T-cell (primary cell): ENCODE results near the gene NACA2. TPM values are rescaled to one million over a fixed set of nuclear protein-coding genes. Genes with fewer than 3 reads are reported as not detected.

ENCODE experiments used
- ATAC-seq, 4 experiments: fragments of 200-7000 bp in 3 of 4; fragments of 150-1000 bp in 1 of 4; cut with Tn5 transposase; replicated peaks in 1 of 4; 1 replicate in 3 of 4; 2 replicates in 1 of 4; pipeline ENCODE4 v1.10.0; 2021; ENCODE audit warnings: moderate library complexity in 3 of 4, mild to moderate bottlenecking in 2 of 4, moderate number of reproducible peaks in 1 of 4
- CTCF ChIA-PET, 2 donors: fragments of 300-600 bp; sonication (Branson Sonifier 250); formaldehyde crosslinking; loops; one replicate each; lab custom pipeline; 2022; ENCODE audit warnings: antibody characterized with exemption in 2 of 2; lab: Charles Lee
- POLR2A ChIA-PET, 2 donors: fragments of 300-600 bp; sonication (Branson Sonifier 250); formaldehyde crosslinking; loops; one replicate each; lab custom pipeline; 2022; ENCODE audit warnings: antibody characterized with exemption in 2 of 2; lab: Charles Lee
- DNase-seq, 35 experiments: peaks; one replicate each; pipeline versions ENCODE4 v3.0.0 to v3.0.0-alpha.2; 2013 to 2023
- H3K27ac ChIP-seq: one replicate; pipeline ENCODE4 v1.5.1; 2013; ENCODE audit warnings: low read length
- H3K27me3 ChIP-seq, 2 experiments: replicated peaks in 1 of 2; 1 replicate in 1 of 2; 2 replicates in 1 of 2; pipeline versions ENCODE4 v1.6.1 to v1.7.0; 2013; ENCODE audit warnings: low read length in 1 of 2, mixed read lengths in 1 of 2; ENCODE audit not compliant: control insufficient read depth in 2 of 2, insufficient read depth in 2 of 2; ENCODE audit errors: extremely low read depth in 1 of 2
- H3K36me3 ChIP-seq, 2 donors: 1 replicate in 1 of 2; 2 replicates in 1 of 2; pipeline versions ENCODE4 v1.6.1 to v1.7.0; 2013; ENCODE audit warnings: low read length in 1 of 2; ENCODE audit not compliant: control insufficient read depth in 2 of 2, insufficient read depth in 1 of 2; ENCODE audit errors: extremely low read depth in 1 of 2
- H3K4me1 ChIP-seq, 2 experiments: 1 replicate in 1 of 2; 2 replicates in 1 of 2; pipeline versions ENCODE4 v1.6.1 to v1.7.0; 2013; ENCODE audit warnings: low read length in 2 of 2, mixed read lengths in 1 of 2; ENCODE audit not compliant: insufficient read depth in 2 of 2, control insufficient read depth in 1 of 2; ENCODE audit errors: extremely low read depth in 1 of 2
- H3K4me3 ChIP-seq, 2 donors: 1 replicate in 1 of 2; 2 replicates in 1 of 2; pipeline versions ENCODE4 v1.5.1 to v1.7.0; 2013; ENCODE audit warnings: mild to moderate bottlenecking in 2 of 2, low read length in 1 of 2, moderate library complexity in 1 of 2; ENCODE audit not compliant: control insufficient read depth in 1 of 2; ENCODE audit errors: extremely low read depth in 1 of 2
- H3K9me3 ChIP-seq: 2 replicates; pipeline ENCODE4 v1.7.0; 2013
- H3K27ac Mint-ChIP-seq, 2 donors: one replicate each; pipeline ENCODE4 v1.8.0; 2020 to 2021; ENCODE audit warnings: mild to moderate bottlenecking in 2 of 2, mixed read lengths in 2 of 2
- H3K27me3 Mint-ChIP-seq, 2 donors: one replicate each; pipeline ENCODE4 v1.8.0; 2021 to 2022; ENCODE audit warnings: mixed read lengths in 2 of 2
- H3K36me3 Mint-ChIP-seq: one replicate; pipeline ENCODE4 v1.8.0; 2021; ENCODE audit warnings: mixed read lengths
- H3K4me1 Mint-ChIP-seq, 3 donors: one replicate each; pipeline ENCODE4 v1.8.0; 2020 to 2022; ENCODE audit warnings: mixed read lengths in 3 of 3, mild to moderate bottlenecking in 1 of 3
- H3K4me3 Mint-ChIP-seq, 3 donors: one replicate each; pipeline ENCODE4 v1.8.0; 2020 to 2022; ENCODE audit warnings: mild to moderate bottlenecking in 3 of 3, mixed read lengths in 3 of 3, moderate library complexity in 3 of 3
- H3K9me3 Mint-ChIP-seq, 3 donors: one replicate each; pipeline ENCODE4 v1.8.0; 2020 to 2022; ENCODE audit warnings: mixed read lengths in 3 of 3
- WGBS: methylation state at CpG from one replicate; pipeline ENCODE4 v1.1.5; 2013; ENCODE audit warnings: missing lambda C conversion rate; ENCODE audit not compliant: insufficient coverage; 5-methylcytosine and 5-hydroxymethylcytosine counted together
- total RNA-seq, 35 experiments: library from RNA in 6 of 35; stranded (reverse) in 6 of 35; fragments of 120-200 nt in 1 of 35; gene quantifications; one replicate each; pipeline versions ENCODE4 v1.2.1 to v1.2.4 and lab custom pipeline; 2013 to 2026

Gene NACA2
- total RNA-seq, 5 donors from 2014 or later (not counting 1 experiment from before 2014, with no cell fraction given), result not detected

- H3K27me3 ChIP-seq, result peaks cover 0 to 9% of the 10 kb centered on the region in 2 experiments
- no peak overlapping the region for H3K27ac ChIP-seq
- Mint-ChIP-seq H3K4me3 (no peak overlapping the region), H3K27ac (no peak overlapping the region), H3K27me3 (peaks cover 5 to 12% of the 10 kb centered on the region in 2 donors), H3K9me3 (peaks cover under 1 to 9% (median 1%) of the 10 kb centered on the region in 3 donors), H3K4me1 (peaks cover 0 to 5% (median 3%) of the 10 kb centered on the region in 3 donors), H3K36me3 (no peaks in the 10 kb centered on the region)
- ATAC-seq (no peak), DNase-seq (no peak)
- H3K4me1 ChIP-seq, result no peaks in the 10 kb centered on the region
- no peak overlapping the region for H3K4me3 ChIP-seq
- POLR2A ChIA-PET, result no interaction called here
- H3K36me3 ChIP-seq, result no peaks in the 10 kb centered on the region
- CTCF ChIA-PET, result no interaction called here
- H3K9me3 ChIP-seq, result no peaks in the 10 kb centered on the region
Observed at GRCh38 chr17:61614219-61614618, 23.2 kb upstream of the NACA2 start.

DNA sequence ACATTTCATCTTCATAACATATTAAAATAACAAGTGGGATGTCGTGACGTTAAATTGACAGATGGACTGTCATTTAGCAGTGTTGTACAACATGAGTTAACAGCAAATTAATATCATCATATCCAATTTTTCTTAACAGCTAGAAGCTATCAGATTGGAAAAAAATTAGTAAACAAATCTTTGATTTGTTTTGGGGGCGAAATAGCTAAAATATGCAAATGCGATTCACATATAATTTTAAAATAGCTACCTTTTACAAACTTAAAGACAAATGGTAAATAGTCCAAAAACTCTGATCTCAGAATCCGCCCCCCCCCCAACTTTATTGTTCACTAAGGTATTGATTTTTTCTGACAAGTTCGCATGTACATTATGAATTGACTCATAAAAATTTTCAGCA, 20.3 kb upstream of the NACA2 start:
- WGBS, result no CpG with 5 or more reads among the region's 6 CpGs

GRCh38 chr17:61605692-61606091, 14.7 kb upstream of the NACA2 start:
- CTCF ChIA-PET, result interaction anchor here in 1 of 2 donors (0.5 kb wide), 1 partner anchor 623 kb away, joined by 3 read pairs; no protein-coding TSS in a partner anchor
- H3K36me3 Mint-ChIP-seq, result no peaks in the 10 kb centered on the region
- peaks cover 0 to 7% of the 10 kb centered on the region in 2 experiments for H3K27me3 ChIP-seq
- H3K27ac ChIP-seq, result no peak overlapping the region
- H3K9me3 Mint-ChIP-seq, result no peaks in the 10 kb centered on the region
- H3K36me3 ChIP-seq, result no peaks in the 10 kb centered on the region
- no peaks in the 10 kb centered on the region for H3K9me3 ChIP-seq
- H3K4me1 Mint-ChIP-seq, result no peaks in the 10 kb centered on the region
- H3K4me1 ChIP-seq, result no peaks in the 10 kb centered on the region
- peaks cover 20 to 27% of the 10 kb centered on the region in 2 donors for H3K27me3 Mint-ChIP-seq
- H3K4me3 ChIP-seq, result no peak overlapping the region
- DNase-seq (no peak), ATAC-seq (no peak)
- POLR2A ChIA-PET, result no interaction called here
- H3K27ac Mint-ChIP-seq, result no peak overlapping the region
- H3K4me3 Mint-ChIP-seq, result no peak overlapping the region

More for the DNA sequence above, 20.3 kb upstream of the NACA2 start:
- Histone ChIP-seq H3K27ac (no peak overlapping the region), H3K27me3 (peaks cover 0 to 9% of the 10 kb centered on the region in 2 experiments), H3K9me3 (no peaks in the 10 kb centered on the region), H3K36me3 (no peaks in the 10 kb centered on the region), H3K4me3 (no peak overlapping the region), H3K4me1 (no peaks in the 10 kb centered on the region)
- Mint-ChIP-seq H3K27me3 (peaks cover 5 to 12% of the 10 kb centered on the region in 2 donors), H3K36me3 (no peaks in the 10 kb centered on the region), H3K4me3 (no peak overlapping the region), H3K27ac (no peak overlapping the region), H3K9me3 (no peaks in the 10 kb centered on the region), H3K4me1 (peaks cover 0 to 5% (median 3%) of the 10 kb centered on the region in 3 donors)
- POLR2A ChIA-PET, result interaction anchor here (0.6 to 0.7 kb wide), 2 partner anchors 43 to 1264 kb away, joined by 8 to 9 read pairs; no protein-coding TSS in a partner anchor
- ATAC-seq (no peak), DNase-seq (no peak)
- CTCF ChIA-PET, result interaction anchor here in 1 of 2 donors (0.5 kb wide), 1 partner anchor 294 kb away, joined by 3 read pairs; no protein-coding TSS in a partner anchor

GRCh38 chr17:61601297-61601696, 10.3 kb upstream of the NACA2 start:
- no peaks in the 10 kb centered on the region for H3K9me3 ChIP-seq
- 94% methylated on average over 1 of the region's 4 CpGs for WGBS
- ATAC-seq (no peak), DNase-seq (no peak)
- H3K36me3 ChIP-seq, result no peaks in the 10 kb centered on the region
- peaks cover 3 to 7% of the 10 kb centered on the region in 2 experiments for H3K27me3 ChIP-seq
- Mint-ChIP-seq H3K27me3 (peaks cover 23 to 28% of the 10 kb centered on the region in 2 donors), H3K36me3 (no peaks in the 10 kb centered on the region), H3K4me1 (no peaks in the 10 kb centered on the region), H3K9me3 (no peaks in the 10 kb centered on the region), H3K27ac (no peak overlapping the region), H3K4me3 (no peak overlapping the region)
- H3K27ac ChIP-seq, result no peak overlapping the region
- no peaks in the 10 kb centered on the region for H3K4me1 ChIP-seq
- POLR2A ChIA-PET, result no interaction called here
- H3K4me3 ChIP-seq, result no peak overlapping the region
- CTCF ChIA-PET, result interaction anchor here in 1 of 2 donors (0.5 kb wide), 1 partner anchor 19 kb away, joined by 3 read pairs; no protein-coding TSS in a partner anchor

DNA sequence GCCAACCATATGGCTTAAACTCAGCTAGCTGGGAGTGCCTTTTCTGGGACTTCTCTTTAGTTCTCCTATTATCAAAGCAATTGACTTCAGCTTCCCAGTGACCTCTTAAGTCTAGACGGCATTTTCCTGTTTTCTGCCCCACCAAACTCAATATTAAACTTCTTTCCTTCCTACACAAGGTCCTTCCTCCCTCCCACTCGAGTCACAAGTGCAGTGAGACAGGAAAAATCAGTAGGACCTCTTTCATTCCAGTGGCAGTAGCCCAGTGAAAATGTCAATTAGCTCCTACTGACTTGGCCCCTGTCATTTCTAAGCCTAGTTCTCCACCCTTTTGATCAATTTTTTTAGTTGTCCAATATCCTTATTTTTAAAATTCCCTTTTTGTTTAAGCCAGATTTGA, 9.6 kb upstream of the NACA2 start:
- Mint-ChIP-seq H3K27me3 (peaks cover 26 to 28% of the 10 kb centered on the region in 2 donors), H3K4me1 (no peaks in the 10 kb centered on the region), H3K4me3 (no peak overlapping the region), H3K36me3 (no peaks in the 10 kb centered on the region), H3K9me3 (no peaks in the 10 kb centered on the region), H3K27ac (no peak overlapping the region)
- Histone ChIP-seq H3K27me3 (peaks cover 3 to 7% of the 10 kb centered on the region in 2 experiments), H3K4me1 (no peaks in the 10 kb centered on the region), H3K36me3 (no peaks in the 10 kb centered on the region), H3K9me3 (no peaks in the 10 kb centered on the region), H3K4me3 (no peak overlapping the region), H3K27ac (no peak overlapping the region)
- DNase-seq, result no peak
- WGBS, result 32% methylated on average over 2 of the region's 2 CpGs
- no peak for ATAC-seq
- CTCF ChIA-PET, result interaction anchor here in 1 of 2 donors (0.6 kb wide), 2 partner anchors 8 kb away, joined by 3 read pairs; no protein-coding TSS in a partner anchor
- POLR2A ChIA-PET, result no interaction called here

- Mint-ChIP-seq H3K4me1 (no peaks in the 10 kb centered on the region), H3K27me3 (peaks cover 25 to 26% of the 10 kb centered on the region in 2 donors), H3K36me3 (no peaks in the 10 kb centered on the region), H3K4me3 (no peak overlapping the region), H3K27ac (no peak overlapping the region), H3K9me3 (no peaks in the 10 kb centered on the region)
- no peak for DNase-seq
- Histone ChIP-seq H3K36me3 (no peaks in the 10 kb centered on the region), H3K4me3 (no peak overlapping the region), H3K27me3 (peaks cover 3 to 7% of the 10 kb centered on the region in 2 experiments), H3K9me3 (no peaks in the 10 kb centered on the region), H3K4me1 (no peaks in the 10 kb centered on the region), H3K27ac (no peak overlapping the region)
- no CpG with 5 or more reads among the region's 3 CpGs for WGBS
- ChIA-PET CTCF (no interaction called here), POLR2A (no interaction called here)
- ATAC-seq, result no peak
Observed at GRCh38 chr17:61599608-61600007, 8.6 kb upstream of the NACA2 start.
